Astrocyte (in vitro differentiated cells and primary cell): ENCODE data around the gene GNA15. TPM values are rescaled to one million over a fixed set of nuclear protein-coding genes. Genes with fewer than 3 reads are reported as not detected.
A peak's percentile ranks its signal among the peaks of the same experiment; 100 is the strongest.

ENCODE experiments used
- DNase-seq: peaks from one replicate; pipeline ENCODE4 v3.0.0-alpha.2; 2010; ENCODE audit warnings: low read depth
- FAIRE-seq: peaks from 2 replicates; lab custom pipeline; 2011; peaks lifted over from hg19 to GRCh38; lab: Jason Lieb, UNC
- H2AFZ ChIP-seq: 2 replicates; pipeline ENCODE4 v1.6.0; 2012; ENCODE audit warnings: low read depth, low read length, inconsistent platforms
- H3K27ac ChIP-seq: 2 replicates; pipeline ENCODE4 v1.5.1; 2011; ENCODE audit warnings: low read depth, low read length, inconsistent platforms
- H3K27me3 ChIP-seq: 2 replicates; pipeline ENCODE4 v1.6.0; 2011; ENCODE audit warnings: low read length, inconsistent platforms; ENCODE audit not compliant: insufficient read depth
- H3K36me3 ChIP-seq: 2 replicates; pipeline ENCODE4 v1.5.1; 2011; ENCODE audit warnings: low read length, inconsistent platforms; ENCODE audit not compliant: insufficient read depth
- H3K4me1 ChIP-seq: 2 replicates; pipeline ENCODE4 v1.5.1; 2011; ENCODE audit warnings: low read length, inconsistent platforms; ENCODE audit not compliant: insufficient read depth
- H3K4me2 ChIP-seq: 2 replicates; pipeline ENCODE4 v1.6.0; 2012; ENCODE audit warnings: low read length, inconsistent platforms
- H3K4me3 ChIP-seq: 2 replicates; pipeline ENCODE4 v1.5.1; 2011; ENCODE audit warnings: low read depth, mild to moderate bottlenecking, low read length, inconsistent platforms; ENCODE audit not compliant: insufficient read depth
- H3K79me2 ChIP-seq: 2 replicates; pipeline ENCODE4 v1.6.0; 2012; ENCODE audit warnings: mild to moderate bottlenecking, low read length, inconsistent platforms; ENCODE audit not compliant: insufficient read depth
- H3K9ac ChIP-seq: 2 replicates; pipeline ENCODE4 v1.6.0; 2012; ENCODE audit warnings: mild to moderate bottlenecking, low read length, inconsistent platforms
- H3K9me3 ChIP-seq: 2 replicates; pipeline ENCODE4 v1.5.1; 2012; ENCODE audit warnings: low read depth, mild to moderate bottlenecking, low read length, inconsistent platforms; ENCODE audit not compliant: insufficient read depth
- H4K20me1 ChIP-seq: 2 replicates; pipeline ENCODE4 v1.6.0; 2012; ENCODE audit warnings: low read length, inconsistent platforms; ENCODE audit not compliant: insufficient read depth
- H3K27ac Mint-ChIP-seq: one replicate; pipeline ENCODE4 v1.8.0; 2021; ENCODE audit warnings: mild to moderate bottlenecking, mixed read lengths; ENCODE audit not compliant: unreplicated experiment
- H3K27me3 Mint-ChIP-seq: one replicate; pipeline ENCODE4 v1.8.0; 2021; ENCODE audit warnings: low read depth, mixed read lengths; ENCODE audit not compliant: unreplicated experiment
- H3K36me3 Mint-ChIP-seq: one replicate; pipeline ENCODE4 v1.8.0; 2021; ENCODE audit warnings: low read depth, mixed read lengths; ENCODE audit not compliant: unreplicated experiment
- H3K4me1 Mint-ChIP-seq: one replicate; pipeline ENCODE4 v1.8.0; 2021; ENCODE audit warnings: low read depth, mixed read lengths; ENCODE audit not compliant: unreplicated experiment
- H3K4me3 Mint-ChIP-seq: one replicate; pipeline ENCODE4 v1.8.0; 2021; ENCODE audit warnings: mild to moderate bottlenecking, moderate library complexity, mixed read lengths; ENCODE audit not compliant: unreplicated experiment
- H3K9me3 Mint-ChIP-seq: one replicate; pipeline ENCODE4 v1.8.0; 2021; ENCODE audit warnings: mild to moderate bottlenecking, mixed read lengths; ENCODE audit not compliant: unreplicated experiment
- CTCF ChIP-seq: IDR thresholded peaks from 2 replicates; pipeline ENCODE4 v1.5.1; 2011; ENCODE audit warnings: low read depth, mild to moderate bottlenecking, inconsistent platforms, low read length, moderate library complexity; ENCODE audit not compliant: insufficient read depth
- EZH2 ChIP-seq: IDR thresholded peaks from 2 replicates; pipeline ENCODE4 v1.6.1; 2012; ENCODE audit warnings: mild to moderate bottlenecking, low read length, inconsistent platforms; ENCODE audit not compliant: insufficient read depth
- total RNA-seq: library from RNA; stranded (reverse); gene quantifications from 2 replicates; pipeline ENCODE4 v1.2.1, GENCODE V29; 2021

Gene GNA15
- total RNA-seq, 1 donor from 2014 or later: not detected

DNA sequence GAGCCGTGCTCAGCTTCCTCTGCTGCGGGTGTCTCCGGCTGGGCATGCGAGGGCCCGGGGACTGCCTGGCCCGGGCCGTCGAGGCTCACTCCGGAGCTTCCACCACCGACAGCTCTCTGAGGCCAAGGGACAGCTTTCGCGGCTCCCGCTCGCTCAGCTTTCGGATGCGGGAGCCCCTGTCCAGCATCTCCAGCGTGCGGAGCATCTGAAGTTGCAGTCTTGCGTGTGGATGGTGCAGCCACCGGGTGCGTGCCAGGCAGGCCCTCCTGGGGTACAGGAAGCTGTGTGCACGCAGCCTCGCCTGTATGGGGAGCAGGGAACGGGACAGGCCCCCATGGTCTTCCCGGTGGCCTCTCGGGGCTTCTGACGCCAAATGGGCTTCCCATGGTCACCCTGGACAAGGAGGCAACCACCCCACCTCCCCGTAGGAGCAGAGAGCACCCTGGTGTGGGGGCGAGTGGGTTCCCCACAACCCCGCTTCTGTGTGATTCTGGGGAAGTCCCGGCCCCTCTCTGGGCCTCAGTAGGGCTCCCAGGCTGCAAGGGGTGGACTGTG is 44.0 kb downstream of the GNA15 start:
- DNase-seq (no peak), FAIRE-seq (no peak)
- no peaks in the 10 kb centered on the region for H3K27me3 ChIP-seq
- H4K20me1 ChIP-seq: no peaks in the 10 kb centered on the region
- Mint-ChIP-seq H3K27ac (no peak overlapping the region), H3K4me1 (no peaks in the 10 kb centered on the region), H3K4me3 (no peak overlapping the region), H3K9me3 (no peaks in the 10 kb centered on the region), H3K27me3 (no peaks in the 10 kb centered on the region), H3K36me3 (no peaks in the 10 kb centered on the region)
- no peak overlapping the region for H2AFZ ChIP-seq
- H3K36me3 ChIP-seq: no peaks in the 10 kb centered on the region
- H3K9me3 ChIP-seq: no peaks in the 10 kb centered on the region
- H3K4me2 ChIP-seq: no peak overlapping the region
- H3K79me2 ChIP-seq: no peaks in the 10 kb centered on the region
- TF ChIP-seq CTCF (no peak), EZH2 (no peak)
- H3K27ac ChIP-seq: no peak overlapping the region
- no peak overlapping the region for H3K9ac ChIP-seq
- no peak overlapping the region for H3K4me3 ChIP-seq
- H3K4me1 ChIP-seq: peaks cover 9% of the 10 kb centered on the region

DNA sequence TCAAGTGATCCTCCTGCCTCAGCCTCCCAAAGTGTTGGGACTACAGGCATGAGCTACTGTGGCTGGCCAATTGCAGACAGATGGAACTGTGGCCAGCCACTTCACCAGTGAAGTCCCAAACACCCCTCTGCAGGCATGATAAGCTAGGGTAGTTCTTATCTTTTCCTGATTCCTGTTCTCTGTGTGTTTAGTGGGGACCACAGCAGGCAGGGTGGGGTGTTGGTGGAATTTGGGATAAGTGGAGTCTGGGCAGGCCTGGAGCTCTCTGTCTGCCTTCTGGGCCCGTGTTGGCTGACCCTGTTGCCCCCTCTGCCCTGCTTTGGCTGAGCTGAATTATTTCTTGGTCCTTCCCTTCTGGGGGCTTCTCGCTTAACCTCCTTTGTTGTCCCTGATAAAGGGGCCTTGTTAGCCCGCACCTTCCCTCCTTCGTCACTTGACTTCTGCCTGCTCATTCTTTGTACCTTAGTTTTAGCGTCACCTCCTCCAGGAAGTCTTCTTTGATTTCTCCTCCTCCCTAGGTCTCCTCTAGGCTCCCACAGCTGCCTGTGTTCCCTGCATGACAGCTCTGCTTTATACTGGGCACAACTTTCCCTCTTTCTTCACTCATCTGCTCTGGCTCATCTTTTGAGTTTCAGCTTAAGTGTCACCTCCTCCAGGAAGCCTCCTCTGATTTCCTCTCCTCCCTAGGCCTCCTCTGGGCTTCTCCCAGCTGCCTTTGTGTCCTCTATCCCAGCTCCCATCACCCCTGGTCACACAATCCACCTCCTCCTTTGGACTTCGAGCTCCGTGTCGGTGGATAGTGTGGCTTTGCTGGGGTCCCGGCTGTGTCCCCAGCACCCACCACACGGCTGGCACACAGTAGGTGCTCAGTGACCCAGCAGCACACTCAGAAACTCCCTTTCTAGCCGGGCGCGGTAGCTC is 48.1 kb downstream of the GNA15 start:
- Histone ChIP-seq H3K9me3 (no peaks in the 10 kb centered on the region), H3K79me2 (peaks cover 32% of the 10 kb centered on the region), H2AFZ (peak overlapping the region; percentile 88), H3K4me2 (no peak overlapping the region), H4K20me1 (peaks cover 30% of the 10 kb centered on the region), H3K9ac (no peak overlapping the region), H3K27me3 (no peaks in the 10 kb centered on the region), H3K4me3 (no peak overlapping the region), H3K36me3 (no peaks in the 10 kb centered on the region), H3K27ac (no peak overlapping the region), H3K4me1 (peaks cover 8% of the 10 kb centered on the region)
- FAIRE-seq (no peak), DNase-seq (no peak)
- no peaks in the 10 kb centered on the region for H3K9me3 Mint-ChIP-seq
- H3K27ac Mint-ChIP-seq: no peak overlapping the region
- peaks cover 12% of the 10 kb centered on the region for H3K4me1 Mint-ChIP-seq
- no peaks in the 10 kb centered on the region for H3K27me3 Mint-ChIP-seq
- peaks cover 2% of the 10 kb centered on the region for H3K36me3 Mint-ChIP-seq
- peak overlapping the region; percentile 94 for H3K4me3 Mint-ChIP-seq
- TF ChIP-seq CTCF (no peak), EZH2 (no peak)
